H7 (cell line): ENCODE results near the gene ABCC10. TPM values are rescaled to one million over a fixed set of nuclear protein-coding genes. Genes with fewer than 3 reads are reported as not detected.
"Not testable (repeated sequence)": the region's sequence is repeated elsewhere in the genome, so short reads cannot be mapped to it uniquely, and the experiment has no call there.

Experiments used
- DNase-seq: peaks from one replicate; pipeline ENCODE4 v3.0.0; 2012
- H3K27me3 ChIP-seq: 2 replicates; pipeline ENCODE4 v1.6.0; 2011; ENCODE audit warnings: mild to moderate bottlenecking, low read length; ENCODE audit not compliant: control insufficient read depth, insufficient read depth
- H3K36me3 ChIP-seq: replicated peaks from 2 replicates; pipeline ENCODE4 v1.5.1; 2011; ENCODE audit warnings: low read length; ENCODE audit not compliant: control insufficient read depth, insufficient read depth
- H3K4me3 ChIP-seq: 2 replicates; pipeline ENCODE4 v1.5.1; 2011; ENCODE audit warnings: low read depth, mild to moderate bottlenecking, control low read depth, low read length, moderate library complexity; ENCODE audit not compliant: insufficient read depth
- total RNA-seq: library from RNA; depleted of rRNA; stranded (reverse); fragments of >200 nt; shearing (Covaris generic); gene quantifications from 2 replicates; pipeline ENCODE4 v1.2.3, GENCODE V29; 2014

ABCC10 gene
- total RNA-seq, 1 experiment from 2014 or later, result 18.4 TPM

DNA sequence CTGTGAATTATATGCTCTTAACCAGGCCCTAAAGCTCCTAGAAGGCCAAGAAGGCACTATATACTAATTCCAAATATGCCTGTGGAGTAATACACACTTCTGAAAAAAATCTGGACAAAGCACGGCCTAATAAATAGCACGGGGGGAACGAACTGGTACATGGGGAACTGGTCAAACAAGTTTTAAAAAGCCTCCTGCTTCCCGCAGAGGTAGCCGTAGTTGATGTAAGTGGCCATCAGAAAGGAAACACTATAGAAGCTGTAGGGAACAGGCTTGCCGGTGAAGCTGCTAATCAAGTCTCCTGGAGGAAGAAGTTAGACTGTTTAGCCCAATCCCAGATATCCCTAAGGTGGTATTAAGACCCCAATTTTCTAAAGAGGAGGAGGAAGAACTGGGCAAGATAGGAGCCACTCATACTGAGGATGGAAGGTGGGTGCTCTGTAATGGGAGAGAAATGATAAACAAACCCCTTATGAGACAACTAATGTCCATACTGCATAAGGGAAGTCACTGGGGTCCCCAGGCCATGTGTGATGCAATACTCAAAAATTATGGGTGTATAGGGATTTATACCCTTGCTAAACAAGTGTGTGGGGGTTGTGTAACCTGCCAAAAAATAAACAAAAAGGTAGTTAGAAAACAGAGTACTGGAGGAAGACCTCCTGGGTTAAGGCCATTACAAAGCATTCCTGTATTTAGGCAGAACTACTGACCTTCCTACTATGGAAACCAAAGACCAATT is 30.8 kb upstream of the ABCC10 start:
- DNase-seq, result peak; percentile 22
- Histone ChIP-seq H3K36me3 (no peaks in the 10 kb centered on the region), H3K4me3 (no peak overlapping the region), H3K27me3 (no peaks in the 10 kb centered on the region; the same call in 1 of the 2 replicates)

GRCh38 chr6:43399932-43400487 is 27.3 kb upstream of the ABCC10 start:
- no peaks in the 10 kb centered on the region; the same call in 1 of the 2 replicates for H3K27me3 ChIP-seq
- no peak overlapping the region for H3K4me3 ChIP-seq
- H3K36me3 ChIP-seq, result no peaks in the 10 kb centered on the region
- DNase-seq, result no peak

DNA sequence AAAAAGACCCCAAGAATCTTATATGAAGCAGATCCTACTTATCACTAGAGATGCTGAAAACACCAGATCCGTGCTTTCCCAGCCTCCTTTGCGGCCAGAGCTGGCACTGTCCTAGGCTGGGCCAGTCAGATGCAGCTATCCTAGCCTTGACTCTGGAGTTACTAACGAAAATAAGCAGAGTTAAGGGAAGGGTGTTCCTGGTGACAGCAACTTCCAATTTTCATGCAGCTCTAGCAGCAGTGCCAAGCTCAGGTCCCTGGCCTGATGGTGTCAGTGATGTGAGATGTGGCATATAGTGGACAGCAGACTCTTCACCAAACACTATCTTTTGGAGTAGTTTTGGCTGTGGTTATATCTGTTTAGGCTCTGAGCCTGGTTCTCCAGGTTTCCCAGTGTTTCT is 25.6 kb upstream of the ABCC10 start:
- DNase-seq, result no peak
- Histone ChIP-seq H3K27me3 (no peaks in the 10 kb centered on the region; the same call in 1 of the 2 replicates), H3K36me3 (no peaks in the 10 kb centered on the region), H3K4me3 (no peak overlapping the region)

DNA sequence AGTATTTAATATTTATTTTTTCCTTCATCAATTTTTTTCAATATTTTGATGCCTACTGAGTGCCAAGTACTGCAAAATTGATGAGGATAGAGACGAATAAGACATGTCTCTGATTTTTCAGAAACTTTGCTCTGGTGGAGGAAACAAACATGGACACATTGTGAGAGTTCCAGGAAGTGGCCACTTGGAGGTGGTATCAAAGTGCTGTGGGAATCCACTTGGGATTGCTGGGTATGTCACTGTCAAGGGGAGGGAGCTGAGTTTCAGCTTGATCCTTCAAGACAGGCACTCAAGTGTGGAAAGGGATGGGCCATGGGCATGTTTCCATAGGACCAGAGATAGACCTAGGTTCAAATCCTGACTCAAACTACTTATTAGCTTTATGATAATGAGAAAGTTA is 24.5 kb upstream of the ABCC10 start:
- Histone ChIP-seq H3K27me3 (no peaks in the 10 kb centered on the region; the same call in 1 of the 2 replicates), H3K36me3 (no peaks in the 10 kb centered on the region)
- no peak for DNase-seq

DNA sequence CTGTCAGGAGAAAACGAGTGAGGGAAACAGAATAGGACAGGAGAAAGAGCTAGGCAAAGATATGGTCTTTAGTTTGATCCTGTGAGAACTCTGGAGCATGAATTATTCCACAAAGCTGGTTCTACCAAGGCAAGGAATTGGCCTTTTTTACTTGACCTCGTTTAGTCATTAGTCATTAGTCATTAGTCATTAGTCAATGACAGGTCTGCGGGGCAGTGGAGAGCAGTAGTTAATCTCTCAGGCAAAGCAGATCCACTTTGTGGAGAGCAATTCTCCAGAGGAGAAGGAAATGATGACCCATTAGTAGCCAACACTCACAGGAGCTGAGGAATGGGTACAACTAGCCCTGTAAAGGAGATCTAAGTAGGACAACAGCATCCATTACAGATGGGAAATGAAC is 22.0 kb upstream of the ABCC10 start:
- Histone ChIP-seq H3K27me3 (no peaks in the 10 kb centered on the region), H3K4me3 (no peak overlapping the region), H3K36me3 (no peaks in the 10 kb centered on the region)
- DNase-seq, result no peak

More for the DNA sequence above, 24.5 kb upstream of the ABCC10 start:
- H3K4me3 ChIP-seq, result no peak overlapping the region

DNA sequence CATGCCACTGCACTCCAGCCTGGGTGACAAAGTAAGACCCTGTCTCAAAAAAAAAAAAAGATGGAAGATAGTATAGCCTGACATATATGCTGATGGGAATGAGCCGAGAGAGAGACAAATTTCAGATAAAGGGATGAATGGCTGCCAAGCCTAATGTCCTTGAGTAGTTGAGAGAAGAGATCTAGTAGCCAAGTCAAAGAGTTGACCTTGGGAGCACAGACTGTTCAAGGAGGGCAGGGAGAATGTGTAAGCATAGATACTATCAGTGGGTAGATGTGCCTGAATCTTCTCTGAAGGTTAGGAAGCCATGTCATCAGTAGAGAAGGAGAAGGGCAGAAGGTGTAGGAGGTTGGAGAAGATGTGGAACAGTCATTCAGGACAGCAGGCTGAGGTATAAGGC is 20.0 kb upstream of the ABCC10 start:
- no peak for DNase-seq
- Histone ChIP-seq H3K27me3 (no peaks in the 10 kb centered on the region), H3K36me3 (no peaks in the 10 kb centered on the region), H3K4me3 (no peak overlapping the region)

- no peak overlapping the region for H3K4me3 ChIP-seq
- DNase-seq, result no peak
- no peaks in the 10 kb centered on the region for H3K27me3 ChIP-seq
- no peaks in the 10 kb centered on the region for H3K36me3 ChIP-seq
Observed at GRCh38 chr6:43408259-43408658, 19.1 kb upstream of the ABCC10 start.

DNA sequence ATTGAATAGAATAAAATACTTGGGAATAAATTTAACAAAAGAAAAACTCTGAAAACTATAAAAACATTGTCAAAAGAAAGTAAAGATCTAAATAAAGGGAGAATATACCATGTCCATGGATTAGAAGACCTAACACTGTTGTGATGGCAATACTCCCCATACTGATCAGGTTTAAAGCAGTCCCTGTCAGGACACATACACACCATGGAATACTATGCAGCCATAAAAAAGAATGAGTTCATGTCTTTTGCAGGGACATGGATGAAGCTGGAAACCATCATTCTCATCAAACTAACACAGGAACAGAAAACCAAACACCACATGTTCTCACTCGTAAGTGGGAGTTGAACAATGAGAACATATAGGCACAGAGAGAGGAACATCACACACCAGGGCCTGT is 16.6 kb upstream of the ABCC10 start:
- DNase-seq, H3K27me3 ChIP-seq, H3K4me3 ChIP-seq, H3K36me3 ChIP-seq: not testable (repeated sequence)

GRCh38 chr6:43412541-43412940 is 14.8 kb upstream of the ABCC10 start:
- Histone ChIP-seq H3K36me3 (no peaks in the 10 kb centered on the region), H3K27me3 (no peaks in the 10 kb centered on the region; the same call in 1 of the 2 replicates), H3K4me3 (no peak overlapping the region)
- peak; percentile 20 for DNase-seq

DNA sequence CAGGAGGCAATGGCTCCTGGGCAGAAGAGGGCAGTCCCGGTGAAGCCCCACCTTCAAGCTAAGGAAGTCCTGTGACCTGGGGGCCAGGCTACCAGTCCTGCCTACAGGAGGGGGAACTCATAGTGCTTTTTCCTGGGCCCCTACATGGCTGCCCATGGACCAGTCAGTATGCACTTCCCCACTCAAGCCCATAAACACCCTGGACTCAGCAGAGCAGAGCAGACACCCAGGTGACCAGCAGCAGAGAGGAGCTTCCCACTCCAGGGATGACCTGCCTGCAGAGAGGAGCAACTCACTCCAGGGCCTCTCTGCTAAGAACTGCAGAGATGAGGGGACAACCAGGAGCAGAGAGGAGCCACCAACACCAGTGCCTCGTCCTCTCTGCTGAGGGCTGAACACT is 14.3 kb upstream of the ABCC10 start:
- peak; percentile 18 for DNase-seq
- H3K4me3 ChIP-seq, result no peak overlapping the region

GRCh38 chr6:43415275-43415674 is 12.1 kb upstream of the ABCC10 start:
- H3K27me3 ChIP-seq, H3K36me3 ChIP-seq, DNase-seq, H3K4me3 ChIP-seq: not testable (repeated sequence)

More for the DNA sequence above, 14.3 kb upstream of the ABCC10 start:
- Histone ChIP-seq H3K36me3 (no peaks in the 10 kb centered on the region), H3K27me3 (no peaks in the 10 kb centered on the region; the same call in 1 of the 2 replicates)

- no peaks in the 10 kb centered on the region; the same call in 1 of the 2 replicates for H3K27me3 ChIP-seq
- DNase-seq, result no peak
- no peaks in the 10 kb centered on the region for H3K36me3 ChIP-seq
- H3K4me3 ChIP-seq, result no peak overlapping the region
Observed at GRCh38 chr6:43416935-43417334, 10.4 kb upstream of the ABCC10 start.

- H3K36me3 ChIP-seq, result no peaks in the 10 kb centered on the region
- no peak for DNase-seq
- H3K27me3 ChIP-seq, result no peaks in the 10 kb centered on the region; the same call in 1 of the 2 replicates
- no peak overlapping the region for H3K4me3 ChIP-seq
Observed at GRCh38 chr6:43420012-43420709, 7.2 kb upstream of the ABCC10 start.

GRCh38 chr6:43421831-43422230 is 5.5 kb upstream of the ABCC10 start:
- Histone ChIP-seq H3K4me3 (no peak overlapping the region), H3K36me3 (no peaks in the 10 kb centered on the region)

GRCh38 chr6:43425083-43425482 is 2.3 kb upstream of the ABCC10 start:
- not testable (repeated sequence) for H3K4me3 ChIP-seq, DNase-seq, H3K27me3 ChIP-seq, H3K36me3 ChIP-seq

More at GRCh38 chr6:43421831-43422230, 5.5 kb upstream of the ABCC10 start:
- H3K27me3 ChIP-seq, result no peaks in the 10 kb centered on the region; the same call in 1 of the 2 replicates
- no peak for DNase-seq
